ENCODE data around the gene TPCN2. TPM values are rescaled to one million over a fixed set of nuclear protein-coding genes. Genes with fewer than 3 reads are reported as not detected.

TPCN2 gene
- polyA plus RNA-seq, 1 donor: 7.1 TPM

GRCh38 chr11:69037074-69037473 is 11.7 kb upstream of the TPCN2 start:
- no peak for DNase-seq (ENCODE audit: low read depth)

- no peak for DNase-seq (ENCODE audit: low read depth)
Measured at GRCh38 chr11:69037544-69037943, 11.2 kb upstream of the TPCN2 start.

GRCh38 chr11:69039501-69039900 is 9.2 kb upstream of the TPCN2 start:
- no peak for DNase-seq (ENCODE audit: low read depth)

- no peak for DNase-seq (ENCODE audit: low read depth)
Measured at GRCh38 chr11:69040051-69040450, 8.7 kb upstream of the TPCN2 start.

GRCh38 chr11:69040581-69041260 is 8.0 kb upstream of the TPCN2 start:
- no peak for DNase-seq (ENCODE audit: low read depth)

- DNase-seq (ENCODE audit: low read depth): no peak
Measured at GRCh38 chr11:69041516-69041915, 7.2 kb upstream of the TPCN2 start.

- no peak for DNase-seq (ENCODE audit: low read depth)
Measured at GRCh38 chr11:69044111-69045013, 4.4 kb upstream of the TPCN2 start.

GRCh38 chr11:69048031-69048693 is 570 bp upstream of the TPCN2 start:
- no peak for DNase-seq (ENCODE audit: low read depth)

- no peak for DNase-seq (ENCODE audit: low read depth)
Measured at GRCh38 chr11:69049490-69049867, 747 bp downstream of the TPCN2 start.

- DNase-seq (ENCODE audit: low read depth): no peak
Measured at GRCh38 chr11:69050592-69051380, 2.1 kb downstream of the TPCN2 start.

- no peak for DNase-seq (ENCODE audit: low read depth)
Measured at GRCh38 chr11:69051381-69052342, 2.9 kb downstream of the TPCN2 start.

GRCh38 chr11:69052343-69053168 is 3.8 kb downstream of the TPCN2 start:
- DNase-seq (ENCODE audit: low read depth): no peak

- no peak for DNase-seq (ENCODE audit: low read depth)
Measured at GRCh38 chr11:69053169-69053477, 4.4 kb downstream of the TPCN2 start.

- no peak for DNase-seq (ENCODE audit: low read depth)
Measured at GRCh38 chr11:69053546-69054396, 5.0 kb downstream of the TPCN2 start.

- DNase-seq (ENCODE audit: low read depth): no peak
Measured at GRCh38 chr11:69054397-69055211, 5.9 kb downstream of the TPCN2 start.

- DNase-seq (ENCODE audit: low read depth): no peak
Measured at GRCh38 chr11:69055212-69055586, 6.5 kb downstream of the TPCN2 start.

GRCh38 chr11:69055598-69056516 is 7.1 kb downstream of the TPCN2 start:
- DNase-seq (ENCODE audit: low read depth): no peak

Data from forelimb muscle (tissue), 1 donor.